ENCODE measurements around the gene CACNA1A.
"Not testable (repeated sequence)": the region's sequence is repeated elsewhere in the genome, so short reads cannot be mapped to it uniquely, and the experiment has no call there.

The CACNA1A gene

DNA sequence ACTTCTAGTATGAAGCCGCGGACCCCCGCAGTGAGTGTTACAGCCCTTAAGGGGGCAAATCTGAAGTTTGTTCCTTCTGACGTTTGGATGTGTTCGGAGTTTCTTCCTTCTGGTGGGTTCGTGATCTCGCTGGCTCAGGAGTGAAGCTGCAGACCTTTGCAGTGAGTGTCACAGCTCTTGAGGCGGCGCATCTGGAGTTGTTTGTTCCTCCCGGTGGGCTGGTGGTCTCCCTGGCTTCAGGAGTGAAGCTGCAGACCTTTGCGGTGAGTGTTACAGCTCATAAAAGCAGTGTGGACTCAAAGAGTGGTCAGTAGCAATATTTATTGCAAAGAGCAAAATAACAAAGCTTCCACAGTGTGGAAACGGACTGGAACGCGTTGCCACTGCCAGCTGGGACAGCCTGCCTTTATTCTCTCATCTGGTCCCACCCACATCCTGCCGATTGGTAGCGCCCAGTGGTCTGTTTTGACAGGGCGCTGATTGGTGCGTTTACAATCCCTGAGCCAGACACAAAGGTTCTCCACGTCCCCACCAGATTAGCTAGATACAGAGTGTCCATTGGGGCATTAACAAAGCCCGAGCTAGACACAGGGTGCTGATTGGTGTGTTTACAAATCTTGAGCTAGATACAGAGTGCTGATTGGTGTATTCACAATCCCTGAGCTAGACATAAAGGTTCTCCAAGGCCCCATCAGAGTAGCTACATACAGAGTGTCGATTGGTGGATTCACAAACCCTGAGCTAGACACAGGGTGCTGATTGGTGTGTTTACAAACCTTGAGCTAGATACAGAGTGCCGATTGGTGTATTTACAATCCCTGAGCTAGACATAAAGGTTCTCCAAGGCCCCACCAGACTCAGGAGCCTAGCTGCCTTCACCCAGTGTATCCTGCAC lies 320.3 kb downstream of the CACNA1A start:
- not testable (repeated sequence) for DNase-seq

- DNase-seq, result not testable (repeated sequence)
Measured at GRCh38 chr19:13184926-13185325, 321.4 kb downstream of the CACNA1A start.

DNA sequence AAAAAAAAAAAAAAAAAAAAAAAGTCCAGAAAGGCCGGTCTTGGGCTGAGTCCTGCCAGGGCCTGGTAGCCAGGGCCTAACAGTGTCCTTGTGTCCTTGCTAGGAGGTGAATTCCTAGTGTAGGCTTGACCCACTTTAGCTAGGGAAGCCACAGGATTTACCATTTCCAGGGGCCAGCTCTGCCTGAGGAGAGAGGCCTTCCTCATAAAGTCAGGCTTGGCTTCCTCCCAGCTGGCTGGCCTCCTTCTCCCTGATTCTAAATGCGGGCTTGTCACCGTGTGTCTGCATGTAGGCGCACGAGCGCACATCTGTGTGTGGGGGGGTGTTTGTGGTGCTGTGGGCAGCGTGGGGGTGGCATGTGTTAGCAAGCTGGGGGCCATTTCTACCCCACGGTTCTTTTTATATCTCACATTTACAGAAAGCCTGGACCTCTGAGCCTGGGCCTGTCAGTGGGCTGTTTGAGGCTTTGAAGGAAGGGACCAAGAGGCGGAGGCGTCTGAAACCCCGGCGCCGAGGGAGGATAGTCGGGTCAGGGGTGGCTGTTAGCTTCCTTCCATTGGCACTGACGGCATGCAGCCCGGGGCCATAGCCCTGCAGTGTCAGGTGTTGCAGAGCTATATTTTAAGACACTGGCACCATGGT lies 324.4 kb downstream of the CACNA1A start:
- no peak for DNase-seq

- not testable (repeated sequence) for DNase-seq
Measured at GRCh38 chr19:13178291-13178690, 328.0 kb downstream of the CACNA1A start.

DNA sequence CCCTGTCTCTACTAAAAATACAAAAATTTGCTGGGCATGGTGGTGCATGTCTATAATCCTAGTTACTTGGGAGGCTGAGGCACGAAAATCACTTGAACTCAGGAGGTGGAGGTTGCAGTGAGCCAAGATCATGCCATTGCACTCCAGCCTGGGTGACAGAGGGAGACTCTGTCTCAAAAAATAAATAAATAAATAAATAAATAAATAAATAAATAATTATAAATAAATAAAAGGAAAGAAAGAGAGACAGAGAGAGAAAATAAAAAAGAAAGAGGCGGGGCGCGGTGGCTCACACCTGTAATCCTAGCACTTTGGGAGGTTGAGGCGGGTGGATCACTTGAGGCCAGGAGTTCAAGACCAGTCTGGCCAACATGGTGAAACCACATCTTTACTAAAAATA lies 328.7 kb downstream of the CACNA1A start:
- DNase-seq, result not testable (repeated sequence)

DNA sequence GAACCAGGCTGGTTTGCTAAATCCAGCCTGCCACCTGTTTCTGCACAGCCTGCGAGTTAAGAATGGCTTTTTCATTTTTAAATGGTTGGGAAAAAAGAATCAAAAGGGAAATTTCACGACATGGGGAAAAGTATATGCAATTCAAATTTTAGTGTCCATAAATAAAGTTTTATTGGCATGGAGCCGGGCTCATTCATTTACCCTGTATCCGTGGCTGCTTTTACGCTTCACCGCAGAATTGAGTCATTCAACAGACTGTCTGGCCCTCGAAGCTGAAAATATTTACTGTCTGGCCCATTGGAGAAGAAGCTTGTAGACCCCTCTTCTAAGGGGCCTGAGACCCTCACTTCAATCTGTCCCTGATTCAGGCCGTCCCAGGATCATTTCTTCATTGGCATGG lies 329.9 kb downstream of the CACNA1A start:
- no peak for DNase-seq

GRCh38 chr19:13173139-13173737 lies 333.0 kb downstream of the CACNA1A start:
- no peak for DNase-seq

DNA sequence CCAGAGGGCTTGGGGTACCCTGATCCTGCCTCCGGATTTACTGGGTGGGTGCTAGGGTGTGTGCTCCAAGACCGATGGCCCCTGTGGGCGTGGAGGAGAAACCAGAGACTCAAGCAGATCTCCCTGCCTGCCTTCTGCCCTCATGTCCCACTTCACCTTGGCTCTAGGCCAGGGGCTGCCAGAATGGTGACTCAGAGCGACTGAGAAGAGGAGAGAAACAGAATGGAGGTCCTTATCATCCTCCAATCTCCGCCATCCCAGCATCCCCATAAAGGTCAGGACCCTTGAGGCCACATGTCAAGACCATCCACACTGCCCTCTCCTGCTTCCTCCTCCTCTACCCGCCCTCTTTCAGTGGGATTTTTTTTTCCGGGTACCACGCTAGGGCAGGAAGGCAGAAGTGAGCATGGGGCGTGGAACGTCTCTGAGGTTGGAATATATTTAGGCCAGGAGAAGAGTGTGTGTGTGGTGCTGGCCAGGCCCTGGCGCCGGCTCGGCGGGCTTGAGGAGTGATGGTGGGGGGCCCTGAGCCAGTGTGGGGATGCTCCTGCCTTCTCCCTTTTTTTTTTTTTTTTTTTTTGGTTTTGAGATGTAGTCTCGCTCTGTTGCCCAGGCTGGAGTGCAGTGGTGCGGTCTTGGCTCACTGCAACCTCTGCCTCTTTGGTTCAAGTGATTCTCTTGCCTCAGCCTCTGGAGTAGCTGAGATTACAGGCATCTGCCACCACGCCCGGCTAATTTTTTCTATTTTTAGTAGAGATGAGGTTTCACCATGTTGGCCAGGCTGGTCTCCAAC lies 333.7 kb downstream of the CACNA1A start:
- DNase-seq, result no peak

GRCh38 chr19:13171146-13171545 lies 335.1 kb downstream of the CACNA1A start:
- no peak for DNase-seq

DNA sequence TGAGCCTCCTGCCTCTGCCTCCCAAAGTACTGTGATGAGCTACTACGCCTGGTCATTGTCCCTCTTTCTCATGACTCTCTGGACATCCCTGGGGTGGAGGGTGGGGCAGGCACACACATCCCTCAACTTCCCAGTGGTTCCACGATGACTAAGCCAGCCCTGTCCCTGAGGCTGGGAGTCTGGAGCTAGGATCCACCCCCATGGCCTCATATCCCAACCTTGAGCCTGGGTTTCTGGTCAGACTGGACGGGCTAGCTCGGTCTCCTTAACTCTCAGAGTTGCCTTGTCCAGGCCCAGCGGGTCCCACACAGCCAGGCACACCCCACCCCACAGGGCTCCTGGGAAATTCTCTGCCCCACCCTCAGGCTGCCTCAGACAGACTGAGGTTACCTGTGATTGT lies 336.5 kb downstream of the CACNA1A start:
- DNase-seq, result no peak

DNA sequence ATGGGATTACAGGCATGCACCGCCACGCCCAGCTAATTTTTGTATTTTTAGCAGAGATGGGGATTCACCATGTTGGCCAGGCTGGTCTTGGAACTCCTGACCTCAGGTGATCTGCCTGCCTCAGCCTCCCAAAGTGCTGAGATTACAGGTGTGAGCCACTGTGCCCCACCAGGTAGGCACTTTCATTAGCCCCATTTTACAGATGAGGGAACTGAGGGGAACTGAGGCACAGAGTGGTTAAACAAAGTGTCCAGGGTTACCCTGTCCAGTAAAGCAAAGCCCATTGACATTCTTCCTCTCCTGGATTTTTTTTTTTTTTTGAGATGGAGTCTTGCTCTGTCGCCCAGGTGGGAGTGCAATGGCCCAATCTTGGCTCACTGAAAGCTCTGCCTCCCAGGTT lies 340.1 kb downstream of the CACNA1A start:
- not testable (repeated sequence) for DNase-seq

DNA sequence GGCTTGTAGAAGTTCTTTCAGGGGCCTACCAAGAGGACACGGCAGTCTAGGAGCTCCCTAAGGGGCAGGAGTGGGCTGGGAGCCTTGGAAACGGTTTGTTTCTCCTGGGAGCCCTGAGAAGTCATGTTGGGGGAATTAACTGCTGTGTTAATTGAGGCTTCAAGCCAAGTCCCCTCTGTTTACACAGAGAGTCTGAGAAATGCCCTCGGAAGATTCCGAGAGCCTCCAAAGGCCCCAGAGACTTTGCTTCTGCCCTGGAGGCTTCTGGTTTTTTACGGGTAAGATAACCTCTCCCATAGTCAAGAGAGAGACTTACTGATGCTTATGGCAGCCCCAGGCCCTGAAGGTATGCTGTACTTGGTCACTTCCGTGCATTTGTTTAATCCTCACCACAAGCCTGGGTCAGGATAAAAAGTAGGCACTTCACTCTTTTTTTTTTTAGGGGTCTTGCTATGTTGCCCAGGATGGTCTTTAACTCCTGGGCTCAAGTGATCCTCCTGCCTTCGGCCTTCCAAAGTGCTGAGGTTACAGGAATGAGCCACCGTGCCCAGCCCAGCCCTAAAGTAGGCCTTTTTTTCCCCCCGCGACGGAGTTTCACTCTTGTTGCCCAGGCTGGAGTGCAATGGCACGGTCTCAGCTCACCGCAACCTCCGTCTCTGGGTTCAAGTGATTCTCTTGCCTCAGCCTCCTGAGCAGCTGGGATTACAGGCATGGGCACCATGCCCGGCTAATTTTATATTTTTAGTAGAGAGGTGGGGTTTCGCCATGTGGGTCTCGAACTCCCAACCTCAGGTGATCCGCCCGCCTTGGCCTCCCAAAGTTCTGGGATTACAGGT lies 340.9 kb downstream of the CACNA1A start:
- DNase-seq, result no peak

DNA sequence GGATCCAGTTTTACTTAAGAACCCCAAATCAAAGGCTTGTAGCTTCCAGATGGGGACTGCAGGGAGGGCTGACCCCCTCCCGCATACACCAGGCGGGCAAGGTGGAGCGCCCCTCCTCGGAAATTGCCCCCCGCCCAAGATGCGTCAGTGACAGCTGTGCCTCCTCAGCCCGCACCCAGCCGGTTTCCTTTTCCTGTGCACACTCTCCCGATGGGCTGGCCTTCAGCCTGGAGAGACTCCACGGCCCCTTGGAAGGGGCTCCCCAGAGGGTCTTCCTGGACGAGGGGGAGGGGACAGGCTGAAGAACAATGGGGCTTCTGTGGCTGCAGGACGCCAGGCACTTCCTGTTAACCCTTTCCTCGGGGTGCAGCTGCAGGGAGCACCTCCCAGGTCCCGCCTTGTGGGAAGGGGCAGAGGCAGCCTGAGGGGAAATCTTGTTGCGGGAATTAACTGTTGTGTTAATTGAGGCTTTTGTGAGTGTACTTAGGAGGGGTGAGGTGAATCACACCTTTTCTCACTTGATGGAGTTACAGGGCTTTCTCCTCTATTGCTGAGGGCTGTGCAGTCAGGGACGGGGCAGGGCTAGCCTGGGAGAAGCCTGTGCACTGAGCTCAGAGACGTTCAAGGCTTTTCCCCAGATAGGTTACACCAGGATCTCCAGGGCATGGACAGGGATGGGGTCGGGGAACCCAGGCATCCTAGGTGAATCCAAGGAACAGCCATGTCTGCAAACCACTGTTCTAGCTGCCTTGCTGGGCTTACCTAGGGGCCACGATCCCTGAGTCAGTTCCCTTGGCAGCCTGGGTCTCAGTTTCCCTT lies 341.7 kb downstream of the CACNA1A start:
- DNase-seq, result no peak

DNA sequence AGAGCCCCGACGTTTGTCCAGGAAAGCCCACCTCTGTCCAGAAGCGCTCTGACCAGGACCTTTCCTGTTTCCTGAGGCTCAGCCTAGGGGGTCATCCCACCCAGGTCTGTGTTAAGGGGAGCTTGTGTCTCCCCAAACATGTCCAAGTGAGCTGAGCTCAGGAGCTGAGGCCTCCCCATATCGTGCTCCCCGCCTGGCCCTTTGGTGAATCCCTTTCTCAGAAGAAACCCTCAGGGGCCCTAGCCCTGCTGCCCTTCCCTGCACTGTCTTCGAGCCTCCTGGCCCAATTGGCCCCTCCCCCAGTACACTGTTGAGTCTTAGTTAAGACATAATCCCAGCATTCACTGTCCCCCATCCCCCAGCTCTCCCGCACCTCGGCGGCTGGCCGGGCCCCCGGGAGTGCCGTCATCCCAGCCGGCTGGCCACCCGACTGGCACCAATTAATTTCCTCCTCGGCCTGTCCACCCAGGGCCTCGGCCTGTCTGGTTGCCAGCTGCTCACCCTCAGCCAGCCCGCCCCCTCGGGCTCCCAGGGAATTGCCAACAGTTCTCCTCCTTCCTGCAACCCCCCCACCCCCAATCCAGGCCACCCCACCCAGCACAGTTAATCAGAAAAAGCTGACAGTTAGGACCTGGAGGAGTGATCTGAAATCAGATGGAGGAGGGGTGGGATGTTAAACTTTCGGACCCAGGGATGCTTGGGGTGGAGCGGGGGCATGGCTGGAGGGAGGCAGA lies 342.5 kb downstream of the CACNA1A start:
- no peak for DNase-seq

GRCh38 chr19:13162724-13163608 lies 343.3 kb downstream of the CACNA1A start:
- peak; percentile 43 for DNase-seq

DNA sequence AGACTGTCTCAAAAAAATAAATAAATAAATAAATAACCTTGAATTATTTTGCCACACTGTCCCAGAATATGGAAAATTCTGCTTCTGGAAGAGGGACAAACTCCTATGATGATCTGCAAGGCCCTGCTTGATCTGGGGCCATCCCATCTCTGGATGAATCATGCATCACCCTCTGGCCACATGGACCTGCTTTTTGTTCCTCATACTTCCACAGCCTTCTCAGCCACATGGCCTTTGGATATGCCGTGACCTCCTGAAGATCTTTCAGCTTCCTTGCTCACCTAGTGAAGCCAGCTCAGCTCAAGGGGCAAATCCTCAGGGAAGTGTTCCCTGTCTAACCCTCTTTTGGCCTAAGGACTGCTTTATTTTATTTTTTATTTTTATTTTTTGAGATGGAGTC lies 345.7 kb downstream of the CACNA1A start:
- DNase-seq, result no peak

GRCh38 chr19:13159713-13160112 lies 346.6 kb downstream of the CACNA1A start:
- DNase-seq, result no peak

Measured in 8988T (cell line).